HUES64 (cell line): ENCODE data around the gene GGA1.

Experiments used
- H3K27ac ChIP-seq: 2 replicates; pipeline ENCODE4 v1.7.0; 2013; ENCODE audit warnings: low read depth, low read length, inconsistent platforms
- H3K27me3 ChIP-seq: 2 replicates; pipeline ENCODE4 v1.6.1; 2013; ENCODE audit warnings: mild to moderate bottlenecking, low read length; ENCODE audit not compliant: insufficient read depth
- H3K36me3 ChIP-seq: 2 replicates; pipeline ENCODE4 v1.6.1; 2013; ENCODE audit warnings: mild to moderate bottlenecking, low read length; ENCODE audit not compliant: insufficient read depth
- H3K4me1 ChIP-seq: 2 replicates; pipeline ENCODE4 v1.6.1; 2013; ENCODE audit warnings: mild to moderate bottlenecking, low read length, moderate library complexity; ENCODE audit not compliant: insufficient read depth
- H3K4me3 ChIP-seq: 2 replicates; pipeline ENCODE4 v1.5.1; 2013; ENCODE audit warnings: mild to moderate bottlenecking, low read length, moderate library complexity
- H3K9ac ChIP-seq: 2 replicates; pipeline ENCODE4 v1.6.1; 2013; ENCODE audit warnings: mild to moderate bottlenecking, low read depth, low read length
- H3K9me3 ChIP-seq: 2 replicates; pipeline ENCODE4 v1.6.1; 2013; ENCODE audit warnings: low read depth, low read length; ENCODE audit not compliant: insufficient read depth
- WGBS: fragments of 150-250, 120-280 bp; methylation state at CpG from one replicate; pipeline ENCODE4 v1.1.7; 2013; ENCODE audit warnings: missing lambda C conversion rate; 5-methylcytosine and 5-hydroxymethylcytosine counted together

Gene GGA1

DNA sequence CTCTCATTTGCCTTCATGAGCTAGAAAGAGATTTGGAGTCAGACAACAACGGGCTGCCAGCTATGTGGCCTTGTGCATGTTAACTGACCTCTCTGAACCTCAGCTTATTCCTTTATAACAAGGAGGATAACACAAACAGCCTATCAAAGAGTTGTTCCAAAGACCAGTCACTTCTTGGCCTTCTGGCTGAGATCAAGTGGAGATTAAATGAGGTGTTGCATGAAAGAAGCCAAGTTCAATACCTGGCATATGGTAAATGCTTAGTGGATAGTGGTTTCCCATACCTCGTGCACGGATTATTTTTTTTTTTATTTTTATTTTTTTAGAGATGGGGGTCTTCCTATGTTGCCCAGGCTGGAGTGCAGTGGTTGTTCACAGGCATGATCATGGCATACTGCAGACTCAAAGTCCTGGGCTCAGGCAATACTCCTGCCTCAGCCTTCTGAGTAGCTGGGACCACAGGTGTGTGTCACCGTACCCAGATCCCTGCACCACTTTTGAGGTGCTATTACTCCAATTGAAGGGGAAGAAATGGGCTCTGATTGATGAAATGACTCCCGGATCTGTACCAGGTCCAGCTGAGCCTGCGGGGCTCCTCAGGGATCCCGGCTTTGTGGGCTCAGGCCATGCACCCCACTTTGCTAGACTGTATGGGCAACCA is 71.7 kb downstream of the GGA1 start:
- no peaks in the 10 kb centered on the region for H3K36me3 ChIP-seq
- no peak overlapping the region for H3K4me3 ChIP-seq
- no peak overlapping the region for H3K9ac ChIP-seq
- no peak overlapping the region for H3K27ac ChIP-seq
- no peaks in the 10 kb centered on the region for H3K9me3 ChIP-seq
- no peaks in the 10 kb centered on the region for H3K27me3 ChIP-seq
- no peaks in the 10 kb centered on the region; the same call in 1 of the 2 replicates for H3K4me1 ChIP-seq
- 92% methylated on average over 7 of the region's 7 CpGs for WGBS

DNA sequence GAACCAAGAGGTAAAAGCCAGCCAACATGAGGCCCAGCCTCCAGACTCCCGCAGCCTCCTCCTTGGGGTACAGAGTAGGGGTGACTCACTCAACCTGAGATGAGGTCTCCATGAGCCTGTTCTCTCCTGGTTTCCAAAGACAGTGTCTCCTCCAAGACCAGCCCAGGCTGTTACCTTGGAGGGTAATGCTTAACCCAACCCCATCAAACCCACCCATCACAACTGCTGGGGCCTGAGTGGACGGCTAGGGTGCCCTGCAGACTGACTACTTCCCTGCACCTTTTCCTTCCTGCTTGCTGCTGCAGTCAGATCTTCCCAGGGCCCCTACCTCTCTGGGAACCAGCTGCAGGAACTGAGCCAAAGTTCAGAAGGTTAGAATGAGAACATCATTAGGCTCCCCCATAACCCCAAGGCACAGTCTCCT is 72.4 kb downstream of the GGA1 start:
- Histone ChIP-seq H3K27me3 (no peaks in the 10 kb centered on the region), H3K36me3 (no peaks in the 10 kb centered on the region), H3K4me1 (no peaks in the 10 kb centered on the region; the same call in 1 of the 2 replicates), H3K9ac (no peak overlapping the region), H3K4me3 (no peak overlapping the region), H3K27ac (no peak overlapping the region), H3K9me3 (no peaks in the 10 kb centered on the region)
- WGBS = 92% methylated on average over 2 of the region's 2 CpGs

DNA sequence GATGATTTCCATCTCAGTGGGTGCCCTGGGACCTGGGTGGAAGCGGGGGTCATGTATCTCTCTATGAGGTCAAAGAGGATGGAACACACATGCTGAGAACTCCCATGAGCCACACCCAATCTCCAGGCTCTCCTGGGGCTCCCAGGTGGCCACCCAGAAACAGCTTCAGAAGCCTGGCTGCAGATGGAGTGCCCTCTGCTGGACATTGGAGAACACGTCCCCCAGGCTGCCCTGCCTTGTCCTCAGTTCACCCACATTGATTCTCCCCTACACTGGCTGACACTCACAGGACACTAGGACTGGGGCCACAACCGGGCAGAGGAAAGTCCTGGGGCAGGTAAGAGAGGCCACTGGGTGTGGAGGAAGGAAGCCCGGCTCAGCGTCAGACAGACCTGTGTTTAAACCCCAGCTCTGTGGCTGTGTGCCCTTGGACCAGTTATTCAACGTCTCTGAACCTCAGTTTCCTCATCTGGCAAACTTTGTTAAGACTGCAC is 73.0 kb downstream of the GGA1 start:
- Histone ChIP-seq H3K36me3 (no peaks in the 10 kb centered on the region), H3K4me3 (no peak overlapping the region), H3K9me3 (no peaks in the 10 kb centered on the region), H3K27ac (no peak overlapping the region), H3K4me1 (no peaks in the 10 kb centered on the region; the same call in 1 of the 2 replicates), H3K27me3 (no peaks in the 10 kb centered on the region), H3K9ac (no peak overlapping the region)
- 40% methylated on average over 6 of the region's 6 CpGs for WGBS
